HG02852 (cell line): ENCODE measurements around the gene GPR6.

ENCODE experiments used
- ATAC-seq: cut with Tn5 transposase; IDR thresholded peaks from one replicate; pipeline ENCODE4 v1.9.1; 2021; ENCODE audit warnings: mild to moderate bottlenecking, moderate library complexity; ENCODE audit not compliant: unreplicated experiment

Gene GPR6

GRCh38 chr6:109978174-109979032, at the start of gene GPR6:
Gene GPR6, plus strand, starts transcription at chr6:109978311. Its CDS starts 802 bp downstream, at chr6:109979113.
- ATAC-seq: no peak

GRCh38 chr6:109934293-109934692, 43.8 kb upstream of the GPR6 start:
- no peak for ATAC-seq

GRCh38 chr6:109939654-109940053, 38.5 kb upstream of the GPR6 start:
- no peak for ATAC-seq

- ATAC-seq: no peak
Observed at GRCh38 chr6:109944448-109944847, 33.7 kb upstream of the GPR6 start.

GRCh38 chr6:109945091-109945490, 33.0 kb upstream of the GPR6 start:
- no peak for ATAC-seq

- ATAC-seq: no peak
Observed at GRCh38 chr6:109946979-109947378, 31.1 kb upstream of the GPR6 start.

GRCh38 chr6:109949281-109950065, 28.6 kb upstream of the GPR6 start:
- no peak for ATAC-seq

- no peak for ATAC-seq
Observed at GRCh38 chr6:109955491-109955890, 22.6 kb upstream of the GPR6 start.

- ATAC-seq: no peak
Observed at GRCh38 chr6:109958626-109959025, 19.5 kb upstream of the GPR6 start.

GRCh38 chr6:109961611-109962041, 16.5 kb upstream of the GPR6 start:
- ATAC-seq: no peak

- ATAC-seq: no peak
Observed at GRCh38 chr6:109962271-109962670, 15.8 kb upstream of the GPR6 start.

GRCh38 chr6:109963598-109964170, 14.4 kb upstream of the GPR6 start:
- ATAC-seq: no peak

GRCh38 chr6:109964949-109965348, 13.2 kb upstream of the GPR6 start:
- ATAC-seq: no peak

- no peak for ATAC-seq
Observed at GRCh38 chr6:109966299-109966698, 11.8 kb upstream of the GPR6 start.

- no peak for ATAC-seq
Observed at GRCh38 chr6:109977791-109978173, 329 bp upstream of the GPR6 start.

GRCh38 chr6:109979033-109979921, 1.2 kb downstream of the GPR6 start:
- ATAC-seq: no peak

- no peak for ATAC-seq
Observed at GRCh38 chr6:109984410-109984809, 6.3 kb downstream of the GPR6 start.

GRCh38 chr6:109987196-109987595, 9.1 kb downstream of the GPR6 start:
- ATAC-seq: no peak

GRCh38 chr6:109991201-109992101, 13.3 kb downstream of the GPR6 start:
- no peak for ATAC-seq
